Body of pancreas (tissue), 4 donors: ENCODE measurements around the gene SLX9. TPM values are rescaled to one million over a fixed set of nuclear protein-coding genes. Genes with fewer than 3 reads are reported as not detected.

Experiments
- ATAC-seq: fragments of 150-250 bp; one replicate; pipeline ENCODE4 v1.9.1; 2016
- DNase-seq, 4 donors: peaks; one replicate each; pipeline ENCODE4 v3.0.0-alpha.2; 2019
- H3K27ac ChIP-seq, 4 donors: fragments of 200-600 bp; sonication (generic); 1 replicate in 3 of 4; 2 replicates in 1 of 4; pipeline versions ENCODE4 v1.5.1 to v1.6.1; 2016 to 2019; ENCODE audit warnings: mild to moderate bottlenecking in 1 of 4, mixed read lengths in 1 of 4, moderate library complexity in 1 of 4
- H3K27me3 ChIP-seq, 2 donors: fragments of 200-600 bp; sonication (generic); one replicate each; pipeline ENCODE4 v1.6.0; 2016; ENCODE audit warnings: mild to moderate bottlenecking in 1 of 2
- H3K36me3 ChIP-seq, 2 donors: fragments of 200-600 bp; sonication (generic); replicated peaks in 1 of 2; 2 replicates each; pipeline ENCODE4 v1.5.1; 2016; ENCODE audit warnings: low read depth in 2 of 2; ENCODE audit not compliant: insufficient read depth in 1 of 2
- H3K4me1 ChIP-seq: fragments of 200-600 bp; sonication (generic); one replicate; pipeline ENCODE4 v1.6.0; 2016
- H3K4me3 ChIP-seq, 2 donors: fragments of 200-600 bp; sonication (generic); 1 replicate in 1 of 2; 2 replicates in 1 of 2; pipeline ENCODE4 v1.5.1; 2016 to 2019
- H3K9me3 ChIP-seq, 3 donors: fragments of 200-600 bp; sonication (generic); 1 replicate in 2 of 3; 2 replicates in 1 of 3; pipeline ENCODE4 v1.5.1; 2016
- CTCF ChIP-seq, 7 experiments: fragments of 450-650 bp in 4 of 7; fragments of 200-600 bp in 3 of 7; sonication (generic) in 3 of 7; IDR thresholded peaks; one replicate each; pipeline ENCODE4 v1.5.1; 2016 to 2019; ENCODE audit warnings: antibody characterized with exemption in 7 of 7
- POLR2A ChIP-seq, 3 donors: fragments of 450-650 bp; IDR thresholded peaks; one replicate each; pipeline ENCODE4 v1.6.1; 2016; ENCODE audit warnings: antibody characterized with exemption in 3 of 3, mild to moderate bottlenecking in 2 of 3
- WGBS, 2 donors: methylation state at CpG; one replicate each; pipeline ENCODE4 v1.1.5; 2017; 5-methylcytosine and 5-hydroxymethylcytosine counted together
- intact Hi-C: fragments of 100-400 bp; cut with DNase I; formaldehyde crosslinking; loops from one replicate; pipeline ENCODE4 v1.15.1; 2023
- total RNA-seq, 2 donors: library from RNA; depleted of rRNA; stranded (reverse); fragments of >200 nt; gene quantifications; one replicate each; pipeline ENCODE4 v1.1.0, GENCODE V29; 2016

Gene SLX9
- total RNA-seq, 2 donors from 2014 or later: 5.6 to 9.3 TPM

GRCh38 chr21:44929242-44929798 is 10.5 kb upstream of the SLX9 start:
- no peak for TF ChIP-seq POLR2A (IDR thresholded peaks at IDR 0.05)
- TF ChIP-seq CTCF (IDR thresholded peaks at IDR 0.05): no peak
- 62% methylated on average over 3 to 6 of the region's 6 CpGs for WGBS, 2 donors
- ATAC-seq (no peak), DNase-seq (no peak)
- no peaks in the 10 kb centered on the region for H3K36me3 ChIP-seq
- H3K4me3 ChIP-seq: no peak overlapping the region
- H3K27me3 ChIP-seq: peaks cover 0 to 23% of the 10 kb centered on the region in 2 donors
- H3K9me3 ChIP-seq: no peaks in the 10 kb centered on the region
- H3K27ac ChIP-seq: no peak overlapping the region
- intact Hi-C loops: no loop called here
- peaks cover 18% of the 10 kb centered on the region for H3K4me1 ChIP-seq

- no peaks in the 10 kb centered on the region for H3K9me3 ChIP-seq
- TF ChIP-seq CTCF (IDR thresholded peaks at IDR 0.05) (no peak), POLR2A (IDR thresholded peaks at IDR 0.05) (no peak)
- no peak overlapping the region for H3K4me3 ChIP-seq
- intact Hi-C loops: no loop called here
- WGBS, 2 donors: 41 to 46% methylated on average over 9 of the region's 9 CpGs
- ATAC-seq (no peak), DNase-seq (peak in 1 of 4 donors; percentile 1)
- peaks cover 18% of the 10 kb centered on the region for H3K4me1 ChIP-seq
- H3K27ac ChIP-seq: no peak overlapping the region
- peaks cover 0 to 23% of the 10 kb centered on the region in 2 donors for H3K27me3 ChIP-seq
- H3K36me3 ChIP-seq: no peaks in the 10 kb centered on the region
Measured at GRCh38 chr21:44929799-44930542, 9.9 kb upstream of the SLX9 start.

GRCh38 chr21:44930543-44930981 is 9.3 kb upstream of the SLX9 start:
- Histone ChIP-seq H3K9me3 (no peaks in the 10 kb centered on the region), H3K4me1 (peaks cover 18% of the 10 kb centered on the region), H3K4me3 (no peak overlapping the region), H3K36me3 (no peaks in the 10 kb centered on the region), H3K27ac (peak overlapping the region in 2 of 4 donors; percentile 1 to 22), H3K27me3 (peaks cover 0 to 23% of the 10 kb centered on the region in 2 donors)
- ATAC-seq (no peak), DNase-seq (no peak)
- no peak for TF ChIP-seq POLR2A (IDR thresholded peaks at IDR 0.05)
- TF ChIP-seq CTCF (IDR thresholded peaks at IDR 0.05): no peak
- 23 to 24% methylated on average over 9 to 12 of the region's 12 CpGs for WGBS, 2 donors
- intact Hi-C loops: no loop called here

GRCh38 chr21:44931137-44931500 is 8.7 kb upstream of the SLX9 start:
- intact Hi-C loops: no loop called here
- H3K4me3 ChIP-seq: no peak overlapping the region
- 3 to 8% methylated on average over 17 to 19 of the region's 19 CpGs for WGBS, 2 donors
- H3K4me1 ChIP-seq: peaks cover 18% of the 10 kb centered on the region
- H3K27ac ChIP-seq: peak overlapping the region in 2 of 4 donors; percentile 1 to 22
- peak in 1 of 4 donors; percentile 32 for DNase-seq
- no peaks in the 10 kb centered on the region for H3K9me3 ChIP-seq
- peak; percentile 23 for ATAC-seq
- TF ChIP-seq CTCF (IDR thresholded peaks at IDR 0.05) (no peak), POLR2A (IDR thresholded peaks at IDR 0.05) (no peak)
- H3K27me3 ChIP-seq: peaks cover 0 to 23% of the 10 kb centered on the region in 2 donors
- H3K36me3 ChIP-seq: no peaks in the 10 kb centered on the region
